NCI-H510A (cell line): ENCODE measurements around the gene IFITM10.

ENCODE experiments used
- DNase-seq: peaks from one replicate; lab custom pipeline; 2025; lab: John Stamatoyannopoulos, UW

IFITM10 gene

DNA sequence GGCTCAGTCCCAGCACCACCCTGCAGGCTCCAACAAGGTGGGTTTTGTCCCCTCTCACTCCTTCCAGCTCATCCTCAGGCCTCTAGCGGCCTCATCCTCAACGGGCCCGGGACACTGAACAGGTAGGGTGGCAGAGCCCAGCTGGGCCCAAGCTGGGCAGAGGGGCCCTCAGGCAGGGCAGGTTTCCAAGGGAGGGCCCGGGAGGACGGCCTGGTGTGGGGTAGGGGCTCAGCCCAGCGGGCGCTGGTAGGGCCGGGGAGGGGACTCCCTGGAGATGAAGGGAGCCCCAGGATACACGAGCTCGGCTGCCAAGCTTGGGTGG is 2.5 kb upstream of the IFITM10 start:
- DNase-seq, result no peak

DNA sequence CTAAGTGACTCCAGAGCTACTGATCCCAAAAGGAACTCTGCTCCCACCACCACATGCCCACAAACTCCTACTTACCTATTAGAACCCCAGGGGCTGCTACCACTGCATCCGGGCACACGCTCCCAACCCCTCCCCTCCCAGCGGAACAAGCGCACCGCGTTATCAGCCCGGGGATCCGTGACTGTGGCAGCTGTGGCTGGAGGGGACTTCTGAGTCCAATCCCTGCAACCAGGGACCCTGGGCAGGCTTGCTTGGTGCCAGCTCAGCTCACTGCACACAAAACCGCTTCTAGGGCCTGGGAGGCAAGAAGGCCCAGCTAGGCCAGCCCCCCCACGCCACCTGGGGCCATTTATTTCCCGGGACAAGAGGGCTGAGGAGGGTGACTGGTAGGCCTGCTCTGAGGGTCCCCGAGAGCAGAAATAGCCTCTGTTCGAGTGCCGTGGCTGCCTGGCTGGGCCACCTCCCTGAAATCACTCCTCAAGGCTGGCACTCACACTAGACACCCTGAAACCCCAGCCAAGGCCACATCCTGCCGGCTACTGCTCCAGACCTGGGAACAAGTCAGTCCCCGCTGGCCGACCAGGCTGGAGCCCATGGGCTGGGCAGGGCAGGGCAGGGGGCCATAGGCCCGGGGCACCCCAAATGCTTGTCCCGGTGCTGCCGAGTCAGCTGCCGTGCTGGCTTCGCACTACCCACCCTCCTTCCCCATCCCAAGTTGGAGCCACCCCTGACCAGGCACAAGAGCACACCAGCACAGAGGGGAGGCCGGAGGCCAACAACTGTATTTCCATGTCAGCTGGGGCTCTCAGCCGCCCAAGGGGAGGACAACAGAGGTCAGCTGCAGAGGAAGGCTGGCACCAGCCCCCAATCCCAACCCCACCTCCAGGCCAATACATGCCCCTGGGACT is 1.9 kb upstream of the IFITM10 start:
- no peak for DNase-seq

DNA sequence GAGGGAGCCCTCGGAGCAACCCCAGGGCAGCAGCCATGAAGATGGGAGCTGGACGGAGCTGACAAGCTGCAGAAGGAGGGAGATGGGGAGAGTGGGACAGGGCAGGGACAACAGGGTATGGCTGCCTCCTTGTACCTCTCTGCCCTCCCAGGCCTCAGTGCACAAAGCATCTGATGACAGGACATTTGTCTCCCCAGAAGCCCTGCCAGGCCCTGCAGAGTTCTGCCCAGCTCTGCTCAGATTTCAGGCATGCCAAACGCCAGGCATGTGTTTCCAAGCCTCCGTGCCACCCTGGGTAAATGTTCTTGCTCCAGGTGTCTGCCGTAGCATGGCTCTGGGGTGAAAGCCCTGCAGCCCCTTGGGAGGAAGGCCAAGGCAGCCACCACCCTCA is 1.1 kb upstream of the IFITM10 start:
- DNase-seq, result no peak

DNA sequence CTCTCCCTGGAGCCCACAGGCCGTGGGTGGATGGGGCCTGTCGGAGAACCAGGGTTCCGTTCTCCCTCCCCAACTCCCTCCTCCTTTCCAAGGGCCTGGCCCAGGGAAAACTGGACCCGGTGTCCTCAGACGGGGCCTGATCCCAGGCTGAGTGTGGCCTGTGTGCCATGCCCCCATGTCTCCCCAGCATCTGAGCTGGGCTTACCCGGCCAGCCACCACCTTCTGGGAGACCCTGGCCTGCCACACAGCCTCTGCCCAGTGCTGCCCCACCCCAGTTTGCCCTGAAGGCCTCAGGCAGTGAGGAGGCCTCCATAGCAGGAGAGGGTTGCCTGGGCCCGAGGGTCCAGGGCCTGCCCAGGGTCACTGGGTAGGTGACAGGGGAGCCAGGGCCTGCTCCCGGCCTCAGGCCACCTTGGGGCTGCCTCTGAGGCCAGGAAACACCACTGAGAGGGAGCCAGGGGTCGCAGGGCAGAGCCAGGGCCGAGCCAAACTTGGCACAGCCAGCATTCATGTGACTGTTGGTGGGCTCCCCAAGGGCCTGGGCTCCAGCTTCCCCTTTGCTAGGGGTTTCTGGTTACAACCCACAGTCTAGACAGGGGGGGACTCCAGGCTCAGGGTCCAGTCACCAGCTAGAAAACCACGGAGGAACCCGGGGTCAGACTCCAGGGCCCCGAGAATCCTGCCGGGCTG is 590 bp upstream of the IFITM10 start:
- DNase-seq, result no peak

- no peak for DNase-seq
These were observed 722 bp downstream of the IFITM10 start for GRCh38 chr11:1749395-1750351.

GRCh38 chr11:1748636-1749394 is 1.6 kb downstream of the IFITM10 start:
- DNase-seq, result no peak

GRCh38 chr11:1747753-1748635 is 2.4 kb downstream of the IFITM10 start:
- no peak for DNase-seq

GRCh38 chr11:1746956-1747752 is 3.2 kb downstream of the IFITM10 start:
- DNase-seq, result no peak

DNA sequence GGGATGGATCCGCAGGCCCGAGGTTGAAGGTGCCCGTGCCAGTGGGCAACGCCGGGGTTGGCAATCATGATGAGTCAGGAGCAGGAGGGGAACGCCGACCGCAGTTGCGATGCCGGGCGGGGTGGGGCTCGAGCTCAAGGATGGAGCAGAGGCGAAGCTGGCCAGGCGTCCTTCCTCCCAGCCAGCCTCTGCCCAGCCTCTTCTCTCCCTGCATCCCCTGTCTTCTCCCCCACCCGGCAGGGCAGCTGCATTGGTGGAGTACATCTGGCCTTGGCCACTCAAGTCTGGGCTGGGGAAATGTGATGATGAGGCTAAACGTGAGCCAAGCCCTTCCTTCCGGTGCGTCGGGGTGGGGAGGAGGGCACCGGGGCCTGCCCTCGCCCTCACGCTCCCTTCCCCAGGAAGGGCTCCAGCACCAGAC is 3.9 kb downstream of the IFITM10 start:
- DNase-seq, result no peak

- DNase-seq, result no peak
These were observed 4.6 kb downstream of the IFITM10 start for GRCh38 chr11:1745701-1746320.

- no peak for DNase-seq
These were observed 5.3 kb downstream of the IFITM10 start for GRCh38 chr11:1744891-1745700.

GRCh38 chr11:1744137-1744886 is 6.1 kb downstream of the IFITM10 start:
- DNase-seq, result no peak

GRCh38 chr11:1743585-1744136 is 6.7 kb downstream of the IFITM10 start:
- no peak for DNase-seq

DNA sequence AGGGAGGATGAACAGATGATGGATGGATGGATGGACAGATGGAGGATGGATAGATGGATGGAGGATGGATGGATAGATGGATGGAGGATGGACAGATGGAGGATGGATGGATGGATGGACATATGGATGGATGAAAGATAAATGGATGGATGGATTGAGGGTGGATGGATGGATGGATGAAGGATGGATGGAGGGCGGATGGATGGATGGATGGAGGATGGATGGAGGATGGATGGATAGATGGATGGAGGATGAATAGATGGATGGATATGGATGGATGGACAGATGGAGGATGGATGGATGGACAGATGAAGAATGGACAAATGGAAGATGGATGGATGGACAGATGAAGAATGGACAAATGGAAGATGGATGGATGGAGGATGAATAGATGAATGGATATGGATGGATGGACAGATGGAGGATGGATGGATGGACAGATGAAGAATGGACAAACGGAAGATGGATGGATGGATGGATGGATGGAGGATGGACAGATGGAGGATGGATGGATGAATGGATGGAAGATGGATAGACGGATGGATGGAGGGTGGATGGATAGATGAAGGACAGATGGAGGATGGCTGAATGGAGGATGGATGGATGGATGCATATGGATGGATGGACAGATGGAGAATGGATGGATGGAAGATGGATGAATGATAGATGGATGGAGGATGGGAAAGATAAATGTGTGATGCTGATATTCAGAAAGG is 7.4 kb downstream of the IFITM10 start:
- DNase-seq, result no peak

GRCh38 chr11:1742371-1742770 is 8.0 kb downstream of the IFITM10 start:
- DNase-seq, result no peak

DNA sequence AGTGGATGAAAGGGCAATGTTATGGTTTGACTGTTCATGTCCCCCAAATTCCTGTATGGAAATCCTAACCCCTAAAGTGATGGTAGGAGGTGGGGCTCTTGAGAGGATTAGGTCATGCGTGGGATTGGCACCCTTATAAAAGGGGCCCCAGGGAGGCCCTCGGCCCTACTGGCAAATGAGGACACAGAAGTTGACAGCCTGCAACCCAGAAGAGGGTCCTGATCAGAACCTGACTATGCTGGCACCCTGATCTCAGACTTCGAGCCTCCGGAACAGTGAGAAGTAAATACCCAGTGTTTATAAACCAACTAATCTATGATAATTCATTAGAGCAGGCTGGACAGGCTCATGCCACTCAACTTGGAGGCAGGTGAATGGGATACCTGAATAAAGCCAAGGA is 8.7 kb downstream of the IFITM10 start:
- DNase-seq, result no peak
